ENCODE measurements around the gene FCRL5.
"Not testable (repeated sequence)": the region's sequence is repeated elsewhere in the genome, so short reads cannot be mapped to it uniquely, and the experiment has no call there.

The FCRL5 gene

GRCh38 chr1:157551694-157552693 lies at the start of gene FCRL5:
Gene FCRL5 (minus strand): TSS chr1:157552515. CDS start chr1:157552362, 153 bp downstream.
- no peak for DNase-seq (ENCODE audit: low read depth)

GRCh38 chr1:157600236-157600635 lies 47.9 kb upstream of the FCRL5 start:
- no peak for DNase-seq (ENCODE audit: low read depth)

DNA sequence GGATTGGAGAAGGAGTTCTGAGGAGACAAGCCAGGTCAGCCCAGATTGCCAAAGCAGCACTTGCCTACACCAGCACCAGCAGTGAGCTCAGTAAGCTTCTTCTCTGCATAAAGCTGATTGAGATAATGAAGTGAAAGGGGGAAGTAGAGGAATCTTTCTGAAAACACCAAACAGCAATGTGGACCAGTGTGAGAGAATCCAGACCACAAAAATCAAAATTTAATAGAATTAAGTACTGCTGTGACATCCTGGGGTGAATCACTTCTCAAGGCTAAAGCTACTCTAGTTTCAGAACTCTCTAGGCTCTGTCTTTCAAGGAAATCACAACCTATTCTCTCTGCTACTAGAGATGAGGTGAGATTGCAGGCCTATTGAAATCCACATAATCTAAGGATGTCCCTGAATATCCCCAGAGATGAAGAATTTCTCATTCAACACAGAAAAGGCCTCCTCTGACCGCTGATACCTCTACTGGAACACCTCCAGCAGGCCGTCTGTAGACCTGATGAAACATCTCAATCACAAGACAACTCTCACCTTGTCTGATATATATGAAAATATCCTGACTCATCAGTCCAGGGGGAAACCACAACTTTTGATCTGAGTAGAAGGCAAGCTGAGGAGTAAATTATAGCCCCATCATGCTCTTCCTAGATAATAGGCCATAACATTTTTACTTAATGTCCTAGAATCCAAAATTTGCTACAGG lies 45.8 kb upstream of the FCRL5 start, which contains the start of gene FCRL4:
TSS of gene FCRL4 (minus strand) at position 127 of the 709 bp plus-strand sequence. CDS start 141 bp downstream, outside the sequence.
- DNase-seq (ENCODE audit: low read depth), result no peak

GRCh38 chr1:157596384-157596783 lies 44.1 kb upstream of the FCRL5 start:
- no peak for DNase-seq (ENCODE audit: low read depth)

- DNase-seq (ENCODE audit: low read depth), result no peak
Observed at GRCh38 chr1:157595356-157595755, 43.0 kb upstream of the FCRL5 start.

- no peak for DNase-seq (ENCODE audit: low read depth)
Observed at GRCh38 chr1:157585984-157586383, 33.7 kb upstream of the FCRL5 start.

GRCh38 chr1:157584503-157584902 lies 32.2 kb upstream of the FCRL5 start:
- DNase-seq (ENCODE audit: low read depth), result no peak

- no peak for DNase-seq (ENCODE audit: low read depth)
Observed at GRCh38 chr1:157580828-157581210, 28.5 kb upstream of the FCRL5 start.

GRCh38 chr1:157580179-157580827 lies 28.0 kb upstream of the FCRL5 start:
- DNase-seq (ENCODE audit: low read depth), result peak; percentile 28

DNA sequence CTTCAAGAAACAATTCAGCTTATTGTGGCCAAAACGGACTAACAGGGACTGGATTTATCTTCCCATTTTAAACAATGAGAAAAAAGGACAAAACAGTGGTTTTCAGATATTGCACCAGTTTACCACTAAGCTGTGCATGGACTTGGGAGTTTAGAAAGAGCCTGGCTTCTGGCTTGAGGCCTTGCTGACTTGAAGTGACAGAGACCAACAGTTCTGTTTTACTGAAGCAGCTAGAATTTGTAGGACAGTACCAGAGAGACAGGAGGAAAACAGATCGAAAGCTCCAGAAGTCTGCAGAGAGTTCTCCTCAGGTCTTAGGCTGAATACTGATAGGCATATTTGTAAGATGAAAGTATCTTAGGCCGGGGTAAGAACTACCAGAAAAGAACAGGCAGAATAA lies 25.1 kb upstream of the FCRL5 start:
- DNase-seq (ENCODE audit: low read depth), result no peak

GRCh38 chr1:157575744-157576143 lies 23.4 kb upstream of the FCRL5 start:
- no peak for DNase-seq (ENCODE audit: low read depth)

- DNase-seq (ENCODE audit: low read depth), result no peak
Observed at GRCh38 chr1:157574836-157575235, 22.5 kb upstream of the FCRL5 start.

DNA sequence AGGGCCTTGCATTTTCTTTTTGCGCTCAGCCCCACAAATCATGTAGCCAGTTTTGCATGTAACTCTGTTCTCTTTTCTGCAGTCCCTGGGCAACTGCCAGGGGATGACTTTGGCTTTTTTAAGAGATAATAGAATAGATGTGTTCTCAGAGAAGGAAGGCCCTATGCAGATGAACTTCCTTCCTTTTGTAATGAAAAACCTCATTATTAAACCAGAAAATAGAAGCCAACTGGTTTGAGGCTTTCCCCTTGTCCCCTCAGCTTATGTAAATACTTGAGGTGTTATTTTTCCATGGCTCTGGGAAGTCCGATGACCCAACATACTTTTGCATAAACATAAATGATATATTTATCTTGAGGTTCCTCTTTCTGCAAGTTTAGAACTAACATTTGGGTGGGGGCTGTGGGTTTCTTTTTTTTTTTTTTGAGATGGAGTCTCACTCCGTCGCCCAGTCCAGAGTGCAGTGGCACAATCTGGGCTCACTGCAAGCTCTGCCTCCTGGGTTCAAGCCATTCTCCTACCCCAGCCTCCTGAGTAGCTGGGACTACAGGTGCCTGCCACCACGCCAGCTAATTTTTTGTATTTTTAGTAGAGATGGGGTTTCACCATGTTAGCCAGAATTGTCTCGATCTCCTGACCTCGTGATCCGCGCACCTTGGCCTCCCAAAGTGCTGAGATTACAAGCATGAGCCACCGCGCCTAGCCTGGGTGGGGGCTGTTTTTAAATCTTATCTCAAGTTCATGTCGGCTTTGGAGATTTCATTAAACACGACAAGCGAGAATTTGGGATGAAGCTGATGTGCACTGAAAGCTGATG lies 14.4 kb upstream of the FCRL5 start:
- no peak for DNase-seq (ENCODE audit: low read depth)

GRCh38 chr1:157562515-157562914 lies 10.2 kb upstream of the FCRL5 start:
- DNase-seq (ENCODE audit: low read depth), result no peak

GRCh38 chr1:157558119-157558518 lies 5.8 kb upstream of the FCRL5 start:
- no peak for DNase-seq (ENCODE audit: low read depth)

- not testable (repeated sequence) for DNase-seq (ENCODE audit: low read depth)
Observed at GRCh38 chr1:157548081-157548480, 4.2 kb downstream of the FCRL5 start.

- no peak for DNase-seq (ENCODE audit: low read depth)
Observed at GRCh38 chr1:157542676-157543075, 9.6 kb downstream of the FCRL5 start.

GRCh38 chr1:157540852-157541251 lies 11.5 kb downstream of the FCRL5 start:
- DNase-seq (ENCODE audit: low read depth), result no peak

DNA sequence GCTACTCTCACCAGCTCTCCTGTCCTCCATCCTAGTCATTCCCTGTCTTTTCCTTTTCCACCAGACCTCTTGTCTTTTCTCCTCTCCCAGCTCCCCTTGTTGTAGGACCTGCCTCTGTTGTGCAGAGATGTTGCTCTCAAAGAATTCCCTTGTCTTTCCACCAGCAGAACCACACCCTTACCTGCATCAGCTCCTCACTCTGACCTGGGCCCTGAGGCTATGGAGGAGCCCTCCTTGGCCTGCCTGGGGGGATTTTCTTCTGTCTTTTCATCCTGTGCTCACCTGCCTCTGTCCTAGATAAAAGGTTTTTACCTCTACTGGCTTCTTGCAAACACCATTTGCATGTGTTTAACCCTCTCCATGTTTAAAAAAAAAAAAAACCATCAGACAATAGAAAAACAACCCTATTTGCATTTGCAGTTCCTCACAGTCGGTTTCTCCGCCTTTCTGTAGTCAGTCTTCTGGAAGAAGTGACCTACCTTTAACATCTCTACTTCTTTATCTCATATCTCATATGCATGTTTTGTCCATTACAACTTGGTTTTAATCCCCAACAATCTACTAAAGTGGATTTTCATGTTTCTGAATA lies 12.1 kb downstream of the FCRL5 start:
- no peak for DNase-seq (ENCODE audit: low read depth)

- no peak for DNase-seq (ENCODE audit: low read depth)
Observed at GRCh38 chr1:157539568-157539967, 12.7 kb downstream of the FCRL5 start.

- no peak for DNase-seq (ENCODE audit: low read depth)
Observed at GRCh38 chr1:157532569-157532968, 19.7 kb downstream of the FCRL5 start.

Data from GM04504 (cell line).